Activated naive CD4-positive, alpha-beta T cell treated with anti-CD3 and anti-CD28 coated beads for 36 hours (primary cell): ENCODE data around the gene DDOST. TPM values are rescaled to one million over a fixed set of nuclear protein-coding genes. Genes with fewer than 3 reads are reported as not detected.
A peak's percentile ranks its signal among the peaks of the same experiment; 100 is the strongest.

ENCODE experiments used
- CTCF ChIA-PET: fragments of 350-600 bp; sonication (Branson Sonifier 250); formaldehyde crosslinking; loops from one replicate; lab custom pipeline; 2021; ENCODE audit warnings: antibody characterized with exemption; lab: Charles Lee
- DNase-seq: peaks from one replicate; pipeline ENCODE4 v3.0.0-alpha.2; 2020
- H3K27ac Mint-ChIP-seq: one replicate; pipeline ENCODE4 v1.8.0; 2021; ENCODE audit warnings: mild to moderate bottlenecking, mixed read lengths
- H3K27me3 Mint-ChIP-seq: one replicate; pipeline ENCODE4 v1.8.0; 2021; ENCODE audit warnings: low read depth, mixed read lengths
- H3K36me3 Mint-ChIP-seq: one replicate; pipeline ENCODE4 v1.8.0; 2021; ENCODE audit warnings: low read depth, mixed read lengths
- H3K4me1 Mint-ChIP-seq: one replicate; pipeline ENCODE4 v1.8.0; 2021; ENCODE audit warnings: low read depth, mixed read lengths
- H3K4me3 Mint-ChIP-seq: one replicate; pipeline ENCODE4 v1.8.0; 2021; ENCODE audit warnings: mild to moderate bottlenecking, moderate library complexity, mixed read lengths
- H3K9me3 Mint-ChIP-seq: one replicate; pipeline ENCODE4 v1.8.0; 2021; ENCODE audit warnings: mixed read lengths
- intact Hi-C: fragments of 100-400 bp; cut with micrococcal nuclease; formaldehyde crosslinking; loops from one replicate; pipeline ENCODE4 v1.15.1; 2023
- total RNA-seq, 2 experiments: library from RNA; stranded (reverse); gene quantifications; one replicate each; pipeline ENCODE4 v1.2.3, GENCODE V29; 2021

The DDOST gene
- total RNA-seq, 2 experiments from 2014 or later, result 167 to 169 TPM

DNA sequence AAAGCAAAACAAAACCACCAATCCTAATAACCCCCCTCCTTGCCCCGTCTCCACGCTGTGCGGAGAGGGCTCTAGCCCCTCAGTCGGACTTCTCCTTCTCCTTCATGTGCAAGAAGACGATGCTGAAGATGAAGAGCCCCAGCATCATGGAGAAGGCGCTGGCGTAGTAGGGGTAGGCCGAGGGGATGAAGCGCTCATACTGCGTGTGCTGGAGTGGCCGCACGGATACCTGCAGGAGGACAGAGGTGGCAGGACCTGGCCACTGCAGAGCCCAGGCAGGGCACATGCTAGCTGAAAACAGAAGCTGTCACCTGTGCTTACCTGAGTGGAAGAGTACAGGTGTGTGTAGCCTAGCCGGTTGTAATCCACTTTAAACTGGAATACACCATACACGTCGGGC, 8.9 kb downstream of the DDOST start:
- CTCF ChIA-PET, result no interaction called here
- peaks cover 37% of the 10 kb centered on the region for H3K36me3 Mint-ChIP-seq
- H3K4me1 Mint-ChIP-seq, result peaks cover 8% of the 10 kb centered on the region
- no peak overlapping the region for H3K27ac Mint-ChIP-seq
- no peak for DNase-seq
- H3K27me3 Mint-ChIP-seq, result no peaks in the 10 kb centered on the region
- intact Hi-C loops, result no loop called here
- H3K4me3 Mint-ChIP-seq, result no peak overlapping the region
- no peaks in the 10 kb centered on the region for H3K9me3 Mint-ChIP-seq

DNA sequence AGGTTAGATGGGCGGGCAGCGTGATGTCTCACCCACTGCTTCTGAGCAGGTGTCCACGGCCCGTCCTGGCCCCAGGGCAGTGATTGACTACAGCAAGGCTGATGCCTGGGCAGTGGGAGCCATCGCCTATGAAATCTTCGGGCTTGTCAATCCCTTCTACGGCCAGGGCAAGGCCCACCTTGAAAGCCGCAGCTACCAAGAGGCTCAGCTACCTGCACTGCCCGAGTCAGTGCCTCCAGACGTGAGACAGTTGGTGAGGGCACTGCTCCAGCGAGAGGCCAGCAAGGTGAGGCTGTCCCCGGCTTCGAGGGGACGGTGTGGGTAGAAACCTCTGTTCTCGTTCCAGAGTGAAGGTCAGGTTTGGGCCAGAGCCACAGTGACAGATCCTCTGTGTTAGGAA, 12.2 kb downstream of the DDOST start:
- H3K4me3 Mint-ChIP-seq, result no peak overlapping the region
- no peaks in the 10 kb centered on the region for H3K27me3 Mint-ChIP-seq
- H3K27ac Mint-ChIP-seq, result no peak overlapping the region
- no peaks in the 10 kb centered on the region for H3K4me1 Mint-ChIP-seq
- no peaks in the 10 kb centered on the region for H3K9me3 Mint-ChIP-seq
- no peak for DNase-seq
- peaks cover 14% of the 10 kb centered on the region for H3K36me3 Mint-ChIP-seq
- CTCF ChIA-PET, result interaction anchor here (1.6 to 2.6 kb wide), 2 partner anchors 10 to 15 kb away, joined by 3 to 7 read pairs; no protein-coding TSS in a partner anchor
- intact Hi-C loops, result no loop called here

DNA sequence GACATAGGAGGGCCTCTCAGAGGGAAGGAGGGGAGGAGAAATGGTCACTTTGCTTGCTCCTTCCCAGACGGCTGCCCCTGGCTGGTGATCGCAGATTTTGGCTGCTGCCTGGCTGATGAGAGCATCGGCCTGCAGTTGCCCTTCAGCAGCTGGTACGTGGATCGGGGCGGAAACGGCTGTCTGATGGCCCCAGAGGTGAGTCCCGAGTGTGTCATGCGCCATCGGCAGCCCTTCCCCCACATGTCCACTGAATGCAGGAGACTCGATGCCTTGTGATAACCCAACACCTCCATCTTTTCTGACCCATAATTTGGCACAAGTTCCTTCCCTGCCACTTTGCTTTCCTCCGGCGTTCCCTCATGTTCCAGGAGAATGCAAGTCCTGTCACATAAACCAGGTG, 12.7 kb downstream of the DDOST start:
- no peaks in the 10 kb centered on the region for H3K27me3 Mint-ChIP-seq
- H3K4me1 Mint-ChIP-seq, result no peaks in the 10 kb centered on the region
- H3K36me3 Mint-ChIP-seq, result peaks cover 14% of the 10 kb centered on the region
- H3K9me3 Mint-ChIP-seq, result no peaks in the 10 kb centered on the region
- no peak overlapping the region for H3K4me3 Mint-ChIP-seq
- no peak overlapping the region for H3K27ac Mint-ChIP-seq
- no peak for DNase-seq
- intact Hi-C loops, result no loop called here
- CTCF ChIA-PET, result interaction anchor here (1.5 to 2.6 kb wide), 2 partner anchors 9 to 49 kb away, joined by 3 to 7 read pairs; no protein-coding TSS in a partner anchor

DNA sequence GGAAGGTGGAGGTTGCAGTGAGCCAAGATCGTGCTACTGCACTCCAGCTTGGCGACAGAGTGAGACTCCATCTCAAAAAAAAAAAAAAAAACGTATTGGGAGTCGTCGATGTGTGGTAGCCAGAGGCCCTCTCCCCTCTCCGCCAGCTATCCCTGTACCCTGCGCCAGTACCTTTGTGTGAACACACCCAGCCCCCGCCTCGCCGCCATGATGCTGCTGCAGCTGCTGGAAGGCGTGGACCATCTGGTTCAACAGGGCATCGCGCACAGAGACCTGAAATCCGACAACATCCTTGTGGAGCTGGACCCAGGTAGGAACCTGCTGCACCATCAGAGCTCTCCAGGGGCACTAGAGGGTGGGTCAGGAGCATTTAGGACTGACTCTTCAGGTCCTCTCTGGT, 15.8 kb downstream of the DDOST start:
- DNase-seq, result no peak
- Mint-ChIP-seq H3K4me3 (no peak overlapping the region), H3K27ac (no peak overlapping the region), H3K27me3 (no peaks in the 10 kb centered on the region), H3K36me3 (peaks cover 8% of the 10 kb centered on the region), H3K4me1 (no peaks in the 10 kb centered on the region), H3K9me3 (no peaks in the 10 kb centered on the region)
- CTCF ChIA-PET, result interaction anchor here (0.6 to 2.0 kb wide), 4 partner anchors 12 to 538 kb away, joined by 4 to 9 read pairs (median 4); no protein-coding TSS in a partner anchor
- intact Hi-C loops, result no loop called here

DNA sequence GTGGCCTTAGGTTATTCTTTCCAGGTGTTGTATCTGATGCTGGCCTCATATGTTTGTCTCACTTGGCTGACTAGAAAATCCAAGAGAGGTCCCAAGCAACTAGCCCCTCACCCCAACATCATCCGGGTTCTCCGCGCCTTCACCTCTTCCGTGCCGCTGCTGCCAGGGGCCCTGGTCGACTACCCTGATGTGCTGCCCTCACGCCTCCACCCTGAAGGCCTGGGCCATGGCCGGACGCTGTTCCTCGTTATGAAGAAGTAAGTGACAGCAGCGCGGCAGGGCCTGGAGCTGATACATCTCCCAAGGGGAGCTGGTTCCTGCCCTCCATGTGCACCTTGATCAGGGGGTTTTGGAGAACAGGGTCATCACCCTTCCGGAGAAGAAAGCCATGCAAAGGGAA, 16.8 kb downstream of the DDOST start:
- peaks cover 2% of the 10 kb centered on the region for H3K4me1 Mint-ChIP-seq

DNA sequence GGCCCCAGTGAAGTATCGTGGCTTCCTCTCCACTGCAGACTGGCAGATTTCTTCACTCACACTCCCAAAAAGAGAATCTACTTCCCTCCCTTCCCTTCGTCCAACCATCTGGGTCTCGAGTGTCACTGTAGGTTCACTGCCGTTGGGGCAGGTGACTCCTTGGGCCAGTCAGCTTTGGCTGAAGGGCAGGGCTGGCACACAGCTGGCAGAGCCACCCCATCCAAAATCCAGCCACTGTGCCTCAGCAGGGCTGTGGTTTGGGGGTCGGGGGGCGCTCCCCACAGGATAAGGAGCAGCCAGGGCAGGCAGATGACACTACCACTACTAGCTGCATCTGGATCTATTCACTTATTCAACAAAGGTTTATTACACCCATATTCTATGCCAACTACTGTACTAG, 18.1 kb downstream of the DDOST start:
- CTCF ChIA-PET, result interaction anchor here (0.6 to 1.6 kb wide), 4 partner anchors 9 to 1627 kb away, joined by 3 to 5 read pairs (median 3); no protein-coding TSS in a partner anchor
- Mint-ChIP-seq H3K36me3 (no peaks in the 10 kb centered on the region), H3K9me3 (no peaks in the 10 kb centered on the region), H3K4me3 (no peak overlapping the region), H3K4me1 (peaks cover 2% of the 10 kb centered on the region), H3K27ac (no peak overlapping the region), H3K27me3 (no peaks in the 10 kb centered on the region)
- no peak for DNase-seq
- intact Hi-C loops, result no loop called here

More for the DNA sequence above, 16.8 kb downstream of the DDOST start:
- Mint-ChIP-seq H3K27me3 (no peaks in the 10 kb centered on the region), H3K9me3 (no peaks in the 10 kb centered on the region), H3K4me3 (no peak overlapping the region), H3K27ac (no peak overlapping the region), H3K36me3 (peaks cover under 1% of the 10 kb centered on the region)
- CTCF ChIA-PET, result no interaction called here
- DNase-seq, result no peak
- intact Hi-C loops, result no loop called here

DNA sequence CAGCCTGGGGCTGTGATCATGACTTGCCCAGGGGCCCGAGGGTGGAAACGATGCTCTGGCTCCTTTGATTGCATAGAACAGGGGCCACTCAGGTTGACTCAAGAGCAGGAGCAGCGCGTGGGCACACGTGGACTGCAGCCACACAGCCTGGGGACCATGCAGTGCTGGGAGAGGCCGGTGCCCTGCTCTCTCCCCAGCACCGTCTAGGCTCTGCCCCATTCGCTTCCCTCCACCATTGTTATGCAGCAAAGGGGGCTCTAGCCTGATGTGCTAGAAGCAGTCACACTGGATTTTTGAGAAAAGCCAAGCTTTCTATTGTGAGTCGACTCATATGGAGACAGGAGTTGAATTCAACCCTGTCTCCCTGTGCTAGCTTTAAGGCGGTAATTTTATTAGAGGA, 19.2 kb downstream of the DDOST start:
- H3K27me3 Mint-ChIP-seq, result no peaks in the 10 kb centered on the region
- H3K27ac Mint-ChIP-seq, result no peak overlapping the region
- no peak for DNase-seq
- H3K9me3 Mint-ChIP-seq, result no peaks in the 10 kb centered on the region
- H3K4me1 Mint-ChIP-seq, result peaks cover 2% of the 10 kb centered on the region
- intact Hi-C loops, result no loop called here
- CTCF ChIA-PET, result interaction anchor here (0.7 to 2.3 kb wide), 4 partner anchors 8 to 116 kb away, joined by 3 to 5 read pairs (median 4); no protein-coding TSS in a partner anchor
- no peaks in the 10 kb centered on the region for H3K36me3 Mint-ChIP-seq
- H3K4me3 Mint-ChIP-seq, result no peak overlapping the region

DNA sequence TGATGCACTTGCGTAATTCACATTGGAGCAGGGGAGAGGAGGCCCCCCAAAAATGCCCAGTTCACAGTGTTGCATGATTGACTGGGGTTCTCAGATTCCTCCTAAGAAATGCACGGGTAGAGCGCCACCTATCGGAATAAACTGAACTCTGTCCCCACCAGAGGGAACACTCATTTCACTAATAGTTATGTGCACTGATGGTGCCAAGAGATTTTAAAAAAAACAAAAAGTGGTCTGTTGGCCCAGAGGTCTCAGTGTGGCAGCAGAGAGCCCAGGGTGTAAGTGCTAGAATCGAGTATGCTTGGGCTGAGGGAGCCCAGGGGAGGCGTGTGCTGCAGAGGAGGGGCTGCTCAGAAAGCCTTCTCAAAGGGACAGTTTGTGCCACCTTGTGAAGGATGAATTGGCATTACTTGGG, 21.0 kb downstream of the DDOST start:
- Mint-ChIP-seq H3K36me3 (no peaks in the 10 kb centered on the region), H3K4me1 (peaks cover 2% of the 10 kb centered on the region), H3K4me3 (no peak overlapping the region), H3K27me3 (no peaks in the 10 kb centered on the region), H3K9me3 (no peaks in the 10 kb centered on the region), H3K27ac (no peak overlapping the region)
- peak; percentile 80 for DNase-seq
- intact Hi-C loops, result loop anchor here (1.0 kb wide), 2 partner anchors 65 to 118 kb away; no protein-coding TSS in a partner anchor
- CTCF ChIA-PET, result interaction anchor here (0.6 to 2.3 kb wide), 11 partner anchors 9 to 232 kb away, joined by 3 to 10 read pairs (median 4); no protein-coding TSS in a partner anchor

DNA sequence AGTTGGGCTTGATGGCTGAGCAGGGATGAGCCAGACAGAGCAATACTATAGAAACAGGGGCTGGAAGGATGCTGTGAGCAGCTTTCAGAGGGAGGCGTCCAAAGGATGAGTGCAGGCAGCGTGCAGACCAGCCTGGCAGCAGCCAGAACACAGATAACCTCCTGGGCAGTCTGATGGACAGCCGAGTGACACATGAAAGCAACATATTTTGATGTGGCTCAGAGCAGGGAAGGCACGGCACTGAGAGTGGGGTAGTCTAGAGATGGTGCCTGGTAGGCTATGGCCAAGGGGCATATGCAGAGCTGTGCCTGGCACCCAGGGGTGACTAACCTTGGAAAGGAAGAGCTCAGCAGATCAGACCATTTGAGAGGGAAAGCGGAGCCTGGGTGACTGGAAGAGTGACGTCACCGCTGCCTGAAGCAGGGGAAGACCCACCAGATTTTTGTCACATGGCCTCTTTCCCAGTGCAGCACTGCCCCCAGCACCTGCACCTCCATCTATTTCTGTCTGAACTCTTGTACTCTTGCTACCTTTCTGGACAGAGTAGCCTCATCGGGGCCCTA, 24.3 kb downstream of the DDOST start:
- Mint-ChIP-seq H3K27ac (no peak overlapping the region), H3K9me3 (no peaks in the 10 kb centered on the region), H3K36me3 (no peaks in the 10 kb centered on the region), H3K4me1 (peaks cover 11% of the 10 kb centered on the region), H3K4me3 (no peak overlapping the region), H3K27me3 (no peaks in the 10 kb centered on the region)
- CTCF ChIA-PET, result interaction anchor here (0.8 to 2.7 kb wide), 3 partner anchors 15 to 115 kb away, joined by 3 to 7 read pairs (median 4); no protein-coding TSS in a partner anchor
- intact Hi-C loops, result no loop called here
- no peak for DNase-seq

DNA sequence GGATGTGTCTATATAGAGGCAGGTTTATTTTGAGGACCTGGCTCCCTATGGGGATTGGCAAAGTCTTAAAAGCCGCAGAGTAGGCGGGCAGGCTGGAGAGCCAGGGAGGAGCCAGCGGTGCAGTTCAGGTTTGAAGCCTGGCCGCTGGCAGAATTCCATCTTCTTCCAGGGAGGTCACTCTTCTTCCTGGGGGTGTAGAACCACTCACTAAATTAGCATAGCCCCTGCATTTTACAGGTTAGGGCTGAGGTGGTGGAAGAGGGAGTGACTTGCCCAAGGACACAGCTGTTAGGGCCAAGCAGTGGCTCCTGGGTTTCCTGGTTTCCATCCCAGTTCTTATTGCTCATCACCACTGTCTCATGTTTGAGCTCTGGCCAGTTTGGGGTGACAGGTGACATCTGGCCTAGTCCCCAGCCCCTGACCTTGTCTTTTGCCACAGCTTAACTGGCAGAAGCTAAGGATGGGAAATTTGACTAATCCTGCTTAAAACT, 26.5 kb downstream of the DDOST start:
- H3K36me3 Mint-ChIP-seq, result no peaks in the 10 kb centered on the region
- CTCF ChIA-PET, result interaction anchor here (1.1 to 4.7 kb wide), 4 partner anchors 29 to 120 kb away, joined by 5 to 28 read pairs (median 7); no protein-coding TSS in a partner anchor
- peak overlapping the region; percentile 81 for H3K4me3 Mint-ChIP-seq
- H3K9me3 Mint-ChIP-seq, result no peaks in the 10 kb centered on the region
- no peaks in the 10 kb centered on the region for H3K27me3 Mint-ChIP-seq
- H3K4me1 Mint-ChIP-seq, result peaks cover 9% of the 10 kb centered on the region
- intact Hi-C loops, result loop anchor here (1.0 to 5.0 kb wide), 3 partner anchors 27 to 543 kb away; partner anchors contain the start of genes DDOST and EIF4G3
- DNase-seq, result peak; percentile 24
- H3K27ac Mint-ChIP-seq, result no peak overlapping the region

DNA sequence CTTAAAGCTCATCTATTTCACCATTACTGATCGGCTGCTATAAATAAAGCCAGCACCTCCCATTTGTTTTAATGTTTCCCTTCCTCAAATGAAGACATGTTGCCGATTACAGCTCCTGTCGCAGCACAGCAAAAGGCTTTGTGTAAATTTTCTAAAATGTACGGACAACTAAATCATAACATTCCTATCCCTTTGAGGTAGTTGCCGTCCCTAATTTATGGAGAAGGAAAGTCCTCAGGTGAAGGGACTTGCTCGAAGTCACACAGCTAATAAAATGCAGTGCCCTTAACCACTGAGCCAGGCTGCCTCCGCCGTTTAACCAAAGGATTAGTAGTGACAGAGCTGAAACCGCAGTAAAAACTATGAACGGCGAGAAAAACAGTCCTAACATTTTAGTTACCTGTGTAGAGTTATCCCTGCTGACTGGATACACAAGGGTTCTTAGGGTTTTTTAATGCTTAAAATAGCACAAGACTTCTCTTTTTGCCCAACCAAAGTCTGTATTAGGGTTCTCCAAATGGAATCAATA, 27.0 kb downstream of the DDOST start:
- H3K4me3 Mint-ChIP-seq, result peak overlapping the region; percentile 81
- no peaks in the 10 kb centered on the region for H3K36me3 Mint-ChIP-seq
- H3K27ac Mint-ChIP-seq, result peak overlapping the region; percentile 30
- peaks cover 9% of the 10 kb centered on the region for H3K4me1 Mint-ChIP-seq
- no peaks in the 10 kb centered on the region for H3K27me3 Mint-ChIP-seq
- peak; percentile 43 for DNase-seq
- H3K9me3 Mint-ChIP-seq, result no peaks in the 10 kb centered on the region
- CTCF ChIA-PET, result interaction anchor here (0.6 to 4.7 kb wide), 18 partner anchors 9 to 508 kb away, joined by 3 to 28 read pairs (median 4); no protein-coding TSS in a partner anchor
- intact Hi-C loops, result loop anchor here (1.0 to 5.0 kb wide), 3 partner anchors 27 to 543 kb away; partner anchors contain the start of genes DDOST and EIF4G3
